Measurements from ENCODE around the gene DDX28.

DNA sequence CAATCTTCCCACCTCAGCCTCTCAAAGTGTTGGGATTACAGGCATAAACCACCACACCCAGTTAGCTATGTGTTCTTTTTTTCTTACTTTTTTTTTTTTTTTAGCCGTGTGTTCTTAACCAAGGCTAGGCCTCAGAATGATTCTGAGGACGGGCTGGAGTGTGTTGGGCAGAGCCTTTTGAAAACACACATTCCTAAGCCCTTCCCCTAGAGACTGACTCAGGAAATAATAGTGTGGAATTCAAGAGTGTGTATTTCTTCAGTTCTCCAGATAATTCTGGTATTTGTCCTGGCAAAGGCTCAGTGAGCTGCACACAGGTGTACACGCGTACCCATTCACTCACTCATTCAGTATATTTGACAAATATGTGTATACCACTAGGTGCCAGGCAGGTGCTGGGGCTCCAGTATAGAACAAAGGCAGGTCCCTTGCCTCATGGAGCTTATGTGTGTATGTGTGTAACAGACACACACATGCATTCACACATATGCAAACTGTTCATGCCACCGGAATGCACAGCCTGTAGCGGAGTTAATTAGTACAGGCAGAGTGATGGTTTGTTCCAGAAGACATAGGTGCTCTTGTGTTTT, 42.8 kb upstream of the DDX28 start:
- TF ChIP-seq, protein P1, sequence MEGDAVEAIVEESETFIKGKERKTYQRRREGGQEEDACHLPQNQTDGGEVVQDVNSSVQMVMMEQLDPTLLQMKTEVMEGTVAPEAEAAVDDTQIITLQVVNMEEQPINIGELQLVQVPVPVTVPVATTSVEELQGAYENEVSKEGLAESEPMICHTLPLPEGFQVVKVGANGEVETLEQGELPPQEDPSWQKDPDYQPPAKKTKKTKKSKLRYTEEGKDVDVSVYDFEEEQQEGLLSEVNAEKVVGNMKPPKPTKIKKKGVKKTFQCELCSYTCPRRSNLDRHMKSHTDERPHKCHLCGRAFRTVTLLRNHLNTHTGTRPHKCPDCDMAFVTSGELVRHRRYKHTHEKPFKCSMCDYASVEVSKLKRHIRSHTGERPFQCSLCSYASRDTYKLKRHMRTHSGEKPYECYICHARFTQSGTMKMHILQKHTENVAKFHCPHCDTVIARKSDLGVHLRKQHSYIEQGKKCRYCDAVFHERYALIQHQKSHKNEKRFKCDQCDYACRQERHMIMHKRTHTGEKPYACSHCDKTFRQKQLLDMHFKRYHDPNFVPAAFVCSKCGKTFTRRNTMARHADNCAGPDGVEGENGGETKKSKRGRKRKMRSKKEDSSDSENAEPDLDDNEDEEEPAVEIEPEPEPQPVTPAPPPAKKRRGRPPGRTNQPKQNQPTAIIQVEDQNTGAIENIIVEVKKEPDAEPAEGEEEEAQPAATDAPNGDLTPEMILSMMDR (IDR thresholded peaks at IDR 0.05; ENCODE audit: extremely low read depth in 1 of 2, insufficient read depth in 1 of 2, low read depth in 1 of 2, low read length in 2 of 2), result no peak
- no peak for TF ChIP-seq MYC (IDR thresholded peaks at IDR 0.05; ENCODE audit: low read depth, low read length)
- TF ChIP-seq FOS (IDR thresholded peaks at IDR 0.05; ENCODE audit: borderline replicate concordance, insufficient read depth, low read length), result no peak
- no peak for TF ChIP-seq EZH2 (IDR thresholded peaks at IDR 0.05; ENCODE audit: borderline replicate concordance, low read depth, low read length, severe bottlenecking)
- TF ChIP-seq POLR2A (IDR thresholded peaks at IDR 0.05; ENCODE audit: low read depth, low read length), result no peak
- no peak for TF ChIP-seq POLR2AphosphoS5 (IDR thresholded peaks at IDR 0.05; ENCODE audit: insufficient read depth, low read depth, low read length)
- no peak for TF ChIP-seq GATA2 (IDR thresholded peaks at IDR 0.05; ENCODE audit: insufficient read depth, insufficient read length, low read depth, low read length)
- TF ChIP-seq, protein P2, sequence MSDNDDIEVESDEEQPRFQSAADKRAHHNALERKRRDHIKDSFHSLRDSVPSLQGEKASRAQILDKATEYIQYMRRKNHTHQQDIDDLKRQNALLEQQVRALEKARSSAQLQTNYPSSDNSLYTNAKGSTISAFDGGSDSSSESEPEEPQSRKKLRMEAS (IDR thresholded peaks at IDR 0.05; ENCODE audit: insufficient read depth, insufficient read length), result no peak
- no peak for TF ChIP-seq JUN (IDR thresholded peaks at IDR 0.05; ENCODE audit: borderline replicate concordance, insufficient read depth, insufficient read length, low read depth)
